Measurements from ENCODE around the gene TAAR1.

Gene TAAR1

DNA sequence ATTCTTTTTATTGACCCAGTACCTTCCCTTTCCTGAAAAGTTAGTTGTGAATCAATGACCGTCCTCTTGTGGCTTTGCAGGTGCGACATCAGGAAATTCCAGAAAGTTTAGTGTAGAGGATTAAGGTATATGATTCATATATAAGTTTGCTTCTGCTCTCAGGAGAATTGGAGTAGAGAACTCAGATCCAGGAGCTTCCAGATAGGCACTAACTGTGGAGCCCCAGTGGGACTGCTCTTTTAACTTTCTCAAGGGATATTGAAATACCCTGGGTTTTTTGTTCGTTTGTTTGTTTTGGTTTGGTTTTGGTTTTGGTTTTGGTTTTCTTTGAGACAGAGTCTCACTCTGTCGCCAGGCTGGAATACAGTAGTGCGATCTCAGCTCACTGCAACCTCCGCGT, 44.4 kb downstream of the TAAR1 start:
- Histone ChIP-seq H3K9me3 (ENCODE audit: control insufficient read depth, low read length) (no peaks in the 10 kb centered on the region), H3K79me2 (no peaks in the 10 kb centered on the region), H2AFZ (no peak overlapping the region), H3K9ac (no peak overlapping the region), H3K4me1 (no peaks in the 10 kb centered on the region), H3K4me2 (ENCODE audit: low read length) (no peak overlapping the region), H3K4me3 (ENCODE audit: low read depth, low read length) (no peak overlapping the region), H3K36me3 (ENCODE audit: control insufficient read depth, insufficient read depth, low read length) (no peaks in the 10 kb centered on the region), H3K27me3 (ENCODE audit: control insufficient read depth, insufficient read depth, low read length) (no peaks in the 10 kb centered on the region), H3K27ac (no peak overlapping the region)
- TF ChIP-seq, protein P1, sequence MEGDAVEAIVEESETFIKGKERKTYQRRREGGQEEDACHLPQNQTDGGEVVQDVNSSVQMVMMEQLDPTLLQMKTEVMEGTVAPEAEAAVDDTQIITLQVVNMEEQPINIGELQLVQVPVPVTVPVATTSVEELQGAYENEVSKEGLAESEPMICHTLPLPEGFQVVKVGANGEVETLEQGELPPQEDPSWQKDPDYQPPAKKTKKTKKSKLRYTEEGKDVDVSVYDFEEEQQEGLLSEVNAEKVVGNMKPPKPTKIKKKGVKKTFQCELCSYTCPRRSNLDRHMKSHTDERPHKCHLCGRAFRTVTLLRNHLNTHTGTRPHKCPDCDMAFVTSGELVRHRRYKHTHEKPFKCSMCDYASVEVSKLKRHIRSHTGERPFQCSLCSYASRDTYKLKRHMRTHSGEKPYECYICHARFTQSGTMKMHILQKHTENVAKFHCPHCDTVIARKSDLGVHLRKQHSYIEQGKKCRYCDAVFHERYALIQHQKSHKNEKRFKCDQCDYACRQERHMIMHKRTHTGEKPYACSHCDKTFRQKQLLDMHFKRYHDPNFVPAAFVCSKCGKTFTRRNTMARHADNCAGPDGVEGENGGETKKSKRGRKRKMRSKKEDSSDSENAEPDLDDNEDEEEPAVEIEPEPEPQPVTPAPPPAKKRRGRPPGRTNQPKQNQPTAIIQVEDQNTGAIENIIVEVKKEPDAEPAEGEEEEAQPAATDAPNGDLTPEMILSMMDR (IDR thresholded peaks at IDR 0.05) = no peak

DNA sequence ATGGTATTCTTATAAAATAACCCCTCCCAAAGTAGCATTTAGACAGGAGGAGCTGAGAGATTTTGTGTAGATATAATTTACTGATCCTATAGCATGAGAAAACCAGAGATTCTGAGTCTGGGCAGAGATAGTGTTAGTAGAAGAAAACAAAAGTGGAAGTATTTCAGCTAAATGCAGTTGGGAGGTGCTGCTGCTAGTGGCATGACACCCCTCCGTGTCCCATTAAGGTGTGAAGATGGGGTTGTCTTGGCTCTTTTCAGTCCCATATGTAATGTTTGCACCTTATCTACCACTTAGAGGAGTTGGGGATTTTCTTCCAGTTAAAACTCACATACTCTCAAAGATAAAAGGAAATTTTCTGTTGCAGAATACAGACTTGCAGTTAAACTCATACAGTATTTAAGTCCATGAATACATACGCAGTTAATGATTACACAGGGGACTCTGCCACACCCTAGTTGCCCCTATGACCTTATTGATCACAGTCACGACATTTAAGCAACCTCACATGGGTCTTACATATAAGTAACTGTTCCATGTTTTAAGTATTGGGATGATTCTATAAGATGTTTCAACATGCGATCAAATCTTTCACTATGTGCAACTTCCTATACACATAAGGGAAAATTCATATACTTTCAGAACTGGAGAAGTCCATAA, 46.4 kb downstream of the TAAR1 start:
- H2AFZ ChIP-seq = no peak overlapping the region
- no peak overlapping the region for H3K4me3 ChIP-seq (ENCODE audit: low read depth, low read length)
- no peak overlapping the region for H3K4me2 ChIP-seq (ENCODE audit: low read length)
- H3K4me1 ChIP-seq = no peaks in the 10 kb centered on the region
- H3K9me3 ChIP-seq (ENCODE audit: control insufficient read depth, low read length) = no peaks in the 10 kb centered on the region
- no peaks in the 10 kb centered on the region for H3K79me2 ChIP-seq
- H3K27me3 ChIP-seq (ENCODE audit: control insufficient read depth, insufficient read depth, low read length) = no peaks in the 10 kb centered on the region
- no peak overlapping the region for H3K27ac ChIP-seq
- TF ChIP-seq, protein P1 (IDR thresholded peaks at IDR 0.05) = no peak
- no peak overlapping the region for H3K9ac ChIP-seq
- no peaks in the 10 kb centered on the region for H3K36me3 ChIP-seq (ENCODE audit: control insufficient read depth, insufficient read depth, low read length)

DNA sequence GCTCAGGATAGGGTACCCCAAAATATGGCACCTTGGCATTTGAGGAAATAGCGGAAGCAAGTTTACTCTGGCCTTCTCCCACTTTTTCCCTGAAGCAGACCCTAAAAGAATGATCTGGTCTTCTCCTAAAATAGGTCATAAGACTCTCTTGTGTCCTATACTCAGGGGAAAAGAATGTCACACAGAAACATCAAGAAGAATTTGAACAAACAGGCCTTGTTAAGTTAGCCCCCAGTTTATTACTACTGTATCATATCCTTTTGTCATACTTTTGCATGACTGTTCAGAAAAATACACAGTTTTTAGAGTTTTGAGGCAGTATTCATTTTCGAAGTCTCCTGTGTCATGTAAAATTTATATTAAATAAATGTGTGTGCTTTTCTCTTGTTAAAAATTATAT, 47.4 kb downstream of the TAAR1 start:
- Histone ChIP-seq H3K4me2 (ENCODE audit: low read length) (no peak overlapping the region), H3K27ac (no peak overlapping the region), H3K9ac (no peak overlapping the region), H3K4me1 (no peaks in the 10 kb centered on the region), H3K79me2 (no peaks in the 10 kb centered on the region), H3K4me3 (ENCODE audit: low read depth, low read length) (no peak overlapping the region), H3K27me3 (ENCODE audit: control insufficient read depth, insufficient read depth, low read length) (no peaks in the 10 kb centered on the region), H2AFZ (no peak overlapping the region), H3K9me3 (ENCODE audit: control insufficient read depth, low read length) (no peaks in the 10 kb centered on the region), H3K36me3 (ENCODE audit: control insufficient read depth, insufficient read depth, low read length) (no peaks in the 10 kb centered on the region)
- TF ChIP-seq, protein P1 (IDR thresholded peaks at IDR 0.05) = no peak

DNA sequence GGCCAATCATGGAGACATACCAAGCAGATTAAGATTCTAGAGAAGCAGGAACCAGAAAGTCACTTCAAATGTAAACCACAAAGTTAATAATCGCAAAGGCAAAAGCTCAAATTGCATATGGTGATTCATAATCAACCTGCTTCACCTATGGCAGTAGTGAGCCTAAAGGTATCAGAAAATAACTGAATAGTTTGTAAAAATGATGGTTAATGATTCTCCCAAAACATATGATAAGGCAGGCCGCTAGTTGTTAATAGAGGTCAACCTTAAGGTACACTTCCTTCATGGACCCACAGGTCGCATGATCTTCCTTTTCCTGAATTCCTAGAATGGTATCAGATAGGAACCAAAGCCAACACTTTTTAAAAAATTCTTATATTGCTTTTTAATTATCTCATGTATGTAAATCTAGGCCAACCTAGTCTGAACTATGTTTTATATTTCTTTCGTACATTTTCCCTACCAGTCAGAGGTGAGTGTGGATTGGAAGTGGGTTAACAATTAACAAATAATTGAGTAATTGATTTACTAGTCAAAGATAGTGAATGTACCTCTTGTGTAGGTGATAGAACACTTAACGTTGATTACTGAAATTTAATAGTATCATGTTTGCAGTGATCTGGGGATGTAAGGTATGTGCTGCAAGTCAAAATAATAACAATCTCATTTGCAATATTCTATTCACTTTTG, 51.3 kb downstream of the TAAR1 start:
- Histone ChIP-seq H3K4me1 (no peaks in the 10 kb centered on the region), H3K79me2 (no peaks in the 10 kb centered on the region), H3K4me2 (ENCODE audit: low read length) (no peak overlapping the region), H3K36me3 (ENCODE audit: control insufficient read depth, insufficient read depth, low read length) (no peaks in the 10 kb centered on the region), H3K27ac (no peak overlapping the region), H3K9me3 (ENCODE audit: control insufficient read depth, low read length) (no peaks in the 10 kb centered on the region), H3K4me3 (ENCODE audit: low read depth, low read length) (no peak overlapping the region), H3K27me3 (ENCODE audit: control insufficient read depth, insufficient read depth, low read length) (no peaks in the 10 kb centered on the region), H2AFZ (no peak overlapping the region), H3K9ac (no peak overlapping the region)
- TF ChIP-seq, protein P1 (IDR thresholded peaks at IDR 0.05) = no peak
